ENCODE measurements around the gene EHMT2.

- TF ChIP-seq CTCF (IDR thresholded peaks at IDR 0.05 in 2 of 3, conservative IDR thresholded peaks at IDR 0.05 in 1 of 3; ENCODE audit: borderline replicate concordance in 1 of 3, insufficient read depth in 1 of 3, low read depth in 2 of 3, low read length in 2 of 3) (no peak), ZFX (IDR thresholded peaks at IDR 0.05) (no peak), EZH2 (IDR thresholded peaks at IDR 0.05) (no peak), FOSL1 (IDR thresholded peaks at IDR 0.05; ENCODE audit: low read depth) (no peak), EZH2phosphoT487 (IDR thresholded peaks at IDR 0.05; ENCODE audit: borderline replicate concordance) (no peak), POLR2A (IDR thresholded peaks at IDR 0.05; ENCODE audit: borderline replicate concordance, extremely low read depth, insufficient read depth, insufficient read length) (no peak)
- TF ChIP-seq, protein P1, sequence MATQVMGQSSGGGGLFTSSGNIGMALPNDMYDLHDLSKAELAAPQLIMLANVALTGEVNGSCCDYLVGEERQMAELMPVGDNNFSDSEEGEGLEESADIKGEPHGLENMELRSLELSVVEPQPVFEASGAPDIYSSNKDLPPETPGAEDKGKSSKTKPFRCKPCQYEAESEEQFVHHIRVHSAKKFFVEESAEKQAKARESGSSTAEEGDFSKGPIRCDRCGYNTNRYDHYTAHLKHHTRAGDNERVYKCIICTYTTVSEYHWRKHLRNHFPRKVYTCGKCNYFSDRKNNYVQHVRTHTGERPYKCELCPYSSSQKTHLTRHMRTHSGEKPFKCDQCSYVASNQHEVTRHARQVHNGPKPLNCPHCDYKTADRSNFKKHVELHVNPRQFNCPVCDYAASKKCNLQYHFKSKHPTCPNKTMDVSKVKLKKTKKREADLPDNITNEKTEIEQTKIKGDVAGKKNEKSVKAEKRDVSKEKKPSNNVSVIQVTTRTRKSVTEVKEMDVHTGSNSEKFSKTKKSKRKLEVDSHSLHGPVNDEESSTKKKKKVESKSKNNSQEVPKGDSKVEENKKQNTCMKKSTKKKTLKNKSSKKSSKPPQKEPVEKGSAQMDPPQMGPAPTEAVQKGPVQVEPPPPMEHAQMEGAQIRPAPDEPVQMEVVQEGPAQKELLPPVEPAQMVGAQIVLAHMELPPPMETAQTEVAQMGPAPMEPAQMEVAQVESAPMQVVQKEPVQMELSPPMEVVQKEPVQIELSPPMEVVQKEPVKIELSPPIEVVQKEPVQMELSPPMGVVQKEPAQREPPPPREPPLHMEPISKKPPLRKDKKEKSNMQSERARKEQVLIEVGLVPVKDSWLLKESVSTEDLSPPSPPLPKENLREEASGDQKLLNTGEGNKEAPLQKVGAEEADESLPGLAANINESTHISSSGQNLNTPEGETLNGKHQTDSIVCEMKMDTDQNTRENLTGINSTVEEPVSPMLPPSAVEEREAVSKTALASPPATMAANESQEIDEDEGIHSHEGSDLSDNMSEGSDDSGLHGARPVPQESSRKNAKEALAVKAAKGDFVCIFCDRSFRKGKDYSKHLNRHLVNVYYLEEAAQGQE (IDR thresholded peaks at IDR 0.05; ENCODE audit: low read depth) = no peak
Measured at GRCh38 chr6:31915351-31915750, 17.9 kb upstream of the EHMT2 start.

All from HCT116 (cell line).